ENCODE results near the gene PPHLN1.

DNA sequence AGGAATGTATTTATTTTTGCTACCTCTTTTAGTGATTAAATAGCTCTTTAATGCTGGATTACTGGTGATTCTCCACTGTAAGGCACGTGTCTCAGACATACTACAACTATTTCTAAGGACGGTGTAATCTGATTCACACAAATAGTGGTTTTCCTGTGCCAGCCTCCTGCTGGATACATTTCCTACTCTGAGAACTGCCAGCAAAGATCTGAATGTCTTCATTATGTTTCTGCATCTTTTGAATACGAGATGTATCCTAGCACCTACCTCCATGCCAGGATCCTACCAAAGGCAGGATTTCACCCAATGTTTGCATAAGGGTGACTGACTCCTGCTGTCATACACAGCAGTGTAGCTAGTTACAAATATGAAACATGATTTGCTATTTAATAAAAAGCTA is 143.0 kb downstream of the PPHLN1 start:
- TF ChIP-seq, protein P1, sequence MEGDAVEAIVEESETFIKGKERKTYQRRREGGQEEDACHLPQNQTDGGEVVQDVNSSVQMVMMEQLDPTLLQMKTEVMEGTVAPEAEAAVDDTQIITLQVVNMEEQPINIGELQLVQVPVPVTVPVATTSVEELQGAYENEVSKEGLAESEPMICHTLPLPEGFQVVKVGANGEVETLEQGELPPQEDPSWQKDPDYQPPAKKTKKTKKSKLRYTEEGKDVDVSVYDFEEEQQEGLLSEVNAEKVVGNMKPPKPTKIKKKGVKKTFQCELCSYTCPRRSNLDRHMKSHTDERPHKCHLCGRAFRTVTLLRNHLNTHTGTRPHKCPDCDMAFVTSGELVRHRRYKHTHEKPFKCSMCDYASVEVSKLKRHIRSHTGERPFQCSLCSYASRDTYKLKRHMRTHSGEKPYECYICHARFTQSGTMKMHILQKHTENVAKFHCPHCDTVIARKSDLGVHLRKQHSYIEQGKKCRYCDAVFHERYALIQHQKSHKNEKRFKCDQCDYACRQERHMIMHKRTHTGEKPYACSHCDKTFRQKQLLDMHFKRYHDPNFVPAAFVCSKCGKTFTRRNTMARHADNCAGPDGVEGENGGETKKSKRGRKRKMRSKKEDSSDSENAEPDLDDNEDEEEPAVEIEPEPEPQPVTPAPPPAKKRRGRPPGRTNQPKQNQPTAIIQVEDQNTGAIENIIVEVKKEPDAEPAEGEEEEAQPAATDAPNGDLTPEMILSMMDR (IDR thresholded peaks at IDR 0.05; ENCODE audit: insufficient read depth, low read depth, low read length), result no peak
- no peak for TF ChIP-seq EZH2 (IDR thresholded peaks at IDR 0.05; ENCODE audit: insufficient read depth, low read length)
